Uterine smooth muscle cell (primary cell): ENCODE data around the gene GPR162. TPM values are rescaled to one million over a fixed set of nuclear protein-coding genes. Genes with fewer than 3 reads are reported as not detected.

Experiments
- total RNA-seq: library from RNA; depleted of rRNA; stranded (reverse); fragments of >200 nt; gene quantifications from 2 replicates; pipeline ENCODE4 v1.2.3, GENCODE V29; 2014

Gene GPR162
- 5.0 and 6.0 TPM in 2 replicates for total RNA-seq

GRCh38 chr12:6821591-6822425, at the start of gene GPR162:
GPR162 (plus strand) TSS chr12:6821821; CDS start chr12:6823899, 2,078 bp downstream.

GRCh38 chr12:6772331-6772695, 49.3 kb upstream of the GPR162 start, which contains the start of gene LAG3:
LAG3 (plus strand) TSS chr12:6772520; CDS start chr12:6772853, 333 bp downstream.

GRCh38 chr12:6788972-6789924, 32.4 kb upstream of the GPR162 start, which contains the start of gene CD4:
CD4 (plus strand) TSS chr12:6789528; CDS start chr12:6800139, 10,611 bp downstream.

GRCh38 chr12:6827982-6828780, 6.6 kb downstream of the GPR162 start, which contains the start of gene P3H3:
P3H3 (plus strand) TSS chr12:6828407; CDS start chr12:6828441, 34 bp downstream.

GRCh38 chr12:6840761-6841515, 19.3 kb downstream of the GPR162 start, which contains the start of gene GNB3:
GNB3 (plus strand) TSS chr12:6840925; CDS start chr12:6841288, 363 bp downstream.

GRCh38 chr12:6851153-6851920, 29.7 kb downstream of the GPR162 start, which contains the start of gene CDCA3:
CDCA3 (minus strand) TSS chr12:6851286; CDS start chr12:6850952, 334 bp downstream.

GRCh38 chr12:6851921-6852650, 30.5 kb downstream of the GPR162 start, which contains the start of gene USP5:
USP5 (plus strand) TSS chr12:6852150; CDS start chr12:6852180, 30 bp downstream.

GRCh38 chr12:6867413-6868210, 46.0 kb downstream of the GPR162 start, which contains the start of gene TPI1:
TPI1 (plus strand) TSS chr12:6867531; CDS start chr12:6867567, 36 bp downstream.

GRCh38 chr12:6873094-6874014, 51.7 kb downstream of the GPR162 start, which contains the start of gene SPSB2:
SPSB2 (minus strand) TSS chr12:6873303; CDS start chr12:6872901, 402 bp downstream.

Other genes with a start within 250 kb of the GPR162 start
- 259 and 264 TPM in 2 replicates for gene CHD4, start 214.4 kb upstream of the GPR162 start, total RNA-seq
- 0.12 TPM in 1 of 2 replicates, not detected in the other for gene LPAR5, start 185.9 kb upstream of the GPR162 start, total RNA-seq
- gene ACRBP, start 174.4 kb upstream of the GPR162 start, total RNA-seq: 0.22 and 0.25 TPM in 2 replicates
- gene ING4, start 158.7 kb upstream of the GPR162 start, total RNA-seq: 20.8 and 30.4 TPM in 2 replicates
- 10.1 and 10.3 TPM in 2 replicates for gene ZNF384, start 132.4 kb upstream of the GPR162 start, total RNA-seq
- under 0.01 TPM in 1 of 2 replicates, not detected in the other for gene PIANP, start 121.0 kb upstream of the GPR162 start, total RNA-seq
- gene COPS7A, start 97.8 kb upstream of the GPR162 start, total RNA-seq: 76.7 and 77.9 TPM in 2 replicates
- 131 and 181 TPM in 2 replicates for gene MLF2, start 68.7 kb upstream of the GPR162 start, total RNA-seq
- 60.1 and 63.5 TPM in 2 replicates for gene PTMS, start 55.5 kb upstream of the GPR162 start, total RNA-seq
- under 0.01 and 0.11 TPM in 2 replicates for gene LAG3, start 49.3 kb upstream of the GPR162 start, total RNA-seq
- gene CD4, start 32.3 kb upstream of the GPR162 start, total RNA-seq: 0.25 TPM in 1 of 2 replicates, not detected in the other
- 133 and 175 TPM in 2 replicates for gene P3H3, start 6.6 kb downstream of the GPR162 start, total RNA-seq
- 2.9 and 3.7 TPM in 2 replicates for gene GNB3, start 19.1 kb downstream of the GPR162 start, total RNA-seq
- 9.0 and 35.9 TPM in 2 replicates for gene CDCA3, start 29.5 kb downstream of the GPR162 start, total RNA-seq
- 94.9 and 147 TPM in 2 replicates for gene USP5, start 30.3 kb downstream of the GPR162 start, total RNA-seq
- 1,238 and 1,525 TPM in 2 replicates for gene TPI1, start 45.7 kb downstream of the GPR162 start, total RNA-seq
- 7.0 and 9.5 TPM in 2 replicates for gene SPSB2, start 51.5 kb downstream of the GPR162 start, total RNA-seq
- gene LRRC23, start 83.0 kb downstream of the GPR162 start, total RNA-seq: 8.6 and 14.4 TPM in 2 replicates
- 29.0 and 38.4 TPM in 2 replicates for gene ENO2, start 92.8 kb downstream of the GPR162 start, total RNA-seq
- 15.7 and 22.4 TPM in 2 replicates for gene ATN1, start 106.1 kb downstream of the GPR162 start, total RNA-seq
- not detected in 2 replicates for gene RNU7-1, start 122.0 kb downstream of the GPR162 start, total RNA-seq
- 60.8 and 143 TPM in 2 replicates for gene C12orf57, start 122.2 kb downstream of the GPR162 start, total RNA-seq
- gene PTPN6, start 129.5 kb downstream of the GPR162 start, total RNA-seq: 0.11 TPM in 1 of 2 replicates, not detected in the other
- gene PHB2, start 148.8 kb downstream of the GPR162 start, total RNA-seq: 155 and 196 TPM in 2 replicates
- 43.5 and 72.2 TPM in 2 replicates for gene EMG1, start 149.1 kb downstream of the GPR162 start, total RNA-seq
- gene LPCAT3, start 196.7 kb downstream of the GPR162 start, total RNA-seq: 7.2 and 7.7 TPM in 2 replicates
- gene C1S, start 238.9 kb downstream of the GPR162 start, total RNA-seq: 72.8 and 248 TPM in 2 replicates